Neutrophil (primary cell): ENCODE measurements around the gene BRF1.

Experiments
- H3K27ac ChIP-seq: fragments of 200-600 bp; sonication (generic); 2 replicates; pipeline ENCODE4 v1.5.1; 2016; ENCODE audit warnings: mild to moderate bottlenecking, moderate library complexity
- H3K27me3 ChIP-seq: fragments of 200-600 bp; sonication (generic); 2 replicates; pipeline ENCODE4 v1.6.0; 2016; ENCODE audit warnings: mild to moderate bottlenecking
- H3K36me3 ChIP-seq: fragments of 200-600 bp; sonication (generic); 2 replicates; pipeline ENCODE4 v1.5.1; 2017
- H3K4me1 ChIP-seq, 2 experiments: fragments of 200-600 bp in 1 of 2; sonication (generic) in 1 of 2; 1 replicate in 1 of 2; 2 replicates in 1 of 2; pipeline versions ENCODE4 v1.5.1 to v1.6.1; 2013 to 2016; ENCODE audit warnings: low read depth in 1 of 2, low read length in 1 of 2, mild to moderate bottlenecking in 1 of 2, moderate library complexity in 1 of 2; ENCODE audit not compliant: control insufficient read depth in 1 of 2, insufficient read depth in 1 of 2
- H3K4me3 ChIP-seq, 2 experiments: fragments of 200-600 bp in 1 of 2; sonication (generic) in 1 of 2; 1 replicate in 1 of 2; 2 replicates in 1 of 2; pipeline ENCODE4 v1.5.1; 2013 to 2016; ENCODE audit warnings: low read depth in 1 of 2, low read length in 1 of 2, mild to moderate bottlenecking in 1 of 2, moderate library complexity in 1 of 2
- H3K9me3 ChIP-seq: fragments of 200-600 bp; sonication (generic); 2 replicates; pipeline ENCODE4 v1.5.1; 2016
- TF ChIP-seq, protein P1 (sequence below): fragments of 200-600 bp; sonication (generic); IDR thresholded peaks from 2 replicates; pipeline ENCODE4 v1.5.1; 2016; ENCODE audit warnings: antibody characterized with exemption

Gene BRF1

DNA sequence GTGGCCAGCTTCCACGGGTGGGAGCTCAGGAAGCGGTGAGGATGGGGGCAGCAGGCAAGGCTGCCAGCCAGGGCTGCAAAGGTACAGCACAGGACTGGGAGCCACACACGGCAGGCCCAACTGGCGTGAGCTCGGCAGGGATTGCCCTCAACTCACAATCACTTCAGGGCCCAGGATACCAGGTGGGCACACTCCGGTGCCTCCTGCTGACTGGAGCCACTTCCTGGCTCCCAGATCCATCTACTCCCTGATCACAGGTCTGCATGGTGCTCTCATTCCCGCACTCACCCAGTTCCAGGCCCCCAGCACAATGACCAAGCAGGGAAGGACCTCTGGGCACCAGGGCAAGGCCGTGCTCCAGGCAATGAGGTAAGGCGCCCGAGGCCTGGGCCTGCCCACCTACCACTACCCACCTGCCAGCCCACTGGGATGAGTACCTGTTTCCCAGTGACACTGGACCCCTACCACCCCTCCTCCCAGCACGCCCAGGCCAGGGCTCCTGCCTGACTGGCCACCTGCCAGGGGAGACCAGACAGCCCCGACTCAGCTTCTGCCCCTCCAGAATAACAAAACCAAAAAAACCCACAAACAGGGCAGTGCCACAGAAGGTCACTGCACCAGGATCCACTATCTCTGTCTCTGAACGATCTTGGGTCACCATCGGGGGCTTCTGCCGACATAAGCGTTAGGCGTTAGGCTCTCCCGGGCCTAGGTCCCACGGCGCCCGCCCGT, 134.1 kb downstream of the BRF1 start:
- Histone ChIP-seq H3K4me3 (no peak overlapping the region), H3K36me3 (no peaks in the 10 kb centered on the region), H3K27me3 (peaks cover 72% of the 10 kb centered on the region), H3K9me3 (no peaks in the 10 kb centered on the region), H3K27ac (no peak overlapping the region), H3K4me1 (peaks cover 5% of the 10 kb centered on the region in 2 experiments)
- TF ChIP-seq, protein P1, sequence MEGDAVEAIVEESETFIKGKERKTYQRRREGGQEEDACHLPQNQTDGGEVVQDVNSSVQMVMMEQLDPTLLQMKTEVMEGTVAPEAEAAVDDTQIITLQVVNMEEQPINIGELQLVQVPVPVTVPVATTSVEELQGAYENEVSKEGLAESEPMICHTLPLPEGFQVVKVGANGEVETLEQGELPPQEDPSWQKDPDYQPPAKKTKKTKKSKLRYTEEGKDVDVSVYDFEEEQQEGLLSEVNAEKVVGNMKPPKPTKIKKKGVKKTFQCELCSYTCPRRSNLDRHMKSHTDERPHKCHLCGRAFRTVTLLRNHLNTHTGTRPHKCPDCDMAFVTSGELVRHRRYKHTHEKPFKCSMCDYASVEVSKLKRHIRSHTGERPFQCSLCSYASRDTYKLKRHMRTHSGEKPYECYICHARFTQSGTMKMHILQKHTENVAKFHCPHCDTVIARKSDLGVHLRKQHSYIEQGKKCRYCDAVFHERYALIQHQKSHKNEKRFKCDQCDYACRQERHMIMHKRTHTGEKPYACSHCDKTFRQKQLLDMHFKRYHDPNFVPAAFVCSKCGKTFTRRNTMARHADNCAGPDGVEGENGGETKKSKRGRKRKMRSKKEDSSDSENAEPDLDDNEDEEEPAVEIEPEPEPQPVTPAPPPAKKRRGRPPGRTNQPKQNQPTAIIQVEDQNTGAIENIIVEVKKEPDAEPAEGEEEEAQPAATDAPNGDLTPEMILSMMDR: no peak

DNA sequence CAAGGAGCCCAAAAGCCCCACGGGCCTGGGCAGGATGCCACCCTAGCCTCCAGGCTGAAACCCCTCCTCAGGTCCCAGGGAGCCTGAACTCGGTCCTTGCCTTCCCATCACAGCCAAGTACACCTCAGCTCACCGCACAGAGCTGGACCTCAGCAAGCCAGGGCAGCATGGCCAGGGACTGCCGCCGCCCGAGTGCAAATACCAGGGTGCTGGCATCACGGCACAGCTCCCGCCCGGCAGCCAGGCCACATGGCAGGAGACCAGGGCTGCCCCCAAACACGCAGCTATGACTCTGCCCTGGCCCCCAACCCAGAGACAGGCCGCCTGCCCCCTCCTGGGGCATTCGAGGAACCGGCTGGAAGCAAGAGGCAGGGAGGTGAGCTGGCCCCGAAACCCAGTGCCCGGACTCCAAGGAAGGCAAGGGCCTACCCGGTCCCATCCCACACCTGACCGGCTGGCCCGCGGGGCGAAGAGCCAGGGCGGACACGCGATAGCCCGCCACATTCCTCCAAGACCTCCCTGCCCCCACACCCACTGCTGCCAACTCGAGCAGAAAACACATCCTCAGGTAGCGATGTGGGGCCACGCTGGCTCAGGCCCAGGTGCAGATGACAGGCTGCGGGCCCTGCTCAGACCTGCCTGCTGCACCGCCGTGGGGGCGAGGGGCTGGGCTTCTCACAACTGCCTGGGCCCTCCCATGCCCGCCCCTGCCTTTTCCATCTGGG, 134.9 kb downstream of the BRF1 start:
- no peaks in the 10 kb centered on the region for H3K36me3 ChIP-seq
- peaks cover 5% of the 10 kb centered on the region in 2 experiments for H3K4me1 ChIP-seq
- TF ChIP-seq, protein P1: no peak
- no peak overlapping the region for H3K4me3 ChIP-seq
- H3K27me3 ChIP-seq: peaks cover 69% of the 10 kb centered on the region
- H3K9me3 ChIP-seq: no peaks in the 10 kb centered on the region
- no peak overlapping the region for H3K27ac ChIP-seq

DNA sequence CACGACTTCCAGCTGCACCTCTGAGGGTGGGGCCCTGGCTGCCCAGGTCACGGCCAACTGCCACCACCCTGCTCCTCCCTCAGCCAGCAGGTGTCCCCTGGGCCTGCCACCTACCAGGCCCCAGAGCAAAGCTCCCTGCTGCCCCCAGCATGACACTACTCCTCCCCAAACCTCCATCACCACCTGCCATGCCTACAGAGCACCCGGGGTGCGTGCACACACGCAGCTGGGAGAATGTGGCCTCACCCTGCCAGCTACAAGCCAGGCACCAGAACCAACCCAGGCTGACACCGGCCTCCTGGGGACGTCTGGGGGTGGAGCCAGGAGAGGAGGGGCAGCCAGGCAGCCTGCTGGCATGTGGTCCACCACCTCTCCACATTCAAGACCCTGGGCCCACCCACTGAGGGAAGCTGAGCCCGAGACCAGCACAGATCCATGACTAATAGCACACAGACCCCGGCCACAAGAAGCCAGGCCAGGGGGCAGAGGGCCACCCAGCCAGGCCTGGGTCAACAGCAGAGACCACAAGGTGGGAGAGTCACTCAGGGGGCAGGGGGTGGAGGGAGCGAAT, 135.6 kb downstream of the BRF1 start:
- Histone ChIP-seq H3K36me3 (no peaks in the 10 kb centered on the region), H3K27ac (no peak overlapping the region), H3K4me3 (no peak overlapping the region), H3K27me3 (peaks cover 65% of the 10 kb centered on the region), H3K9me3 (no peaks in the 10 kb centered on the region), H3K4me1 (peaks cover 5% of the 10 kb centered on the region in 2 experiments)
- TF ChIP-seq, protein P1: no peak

DNA sequence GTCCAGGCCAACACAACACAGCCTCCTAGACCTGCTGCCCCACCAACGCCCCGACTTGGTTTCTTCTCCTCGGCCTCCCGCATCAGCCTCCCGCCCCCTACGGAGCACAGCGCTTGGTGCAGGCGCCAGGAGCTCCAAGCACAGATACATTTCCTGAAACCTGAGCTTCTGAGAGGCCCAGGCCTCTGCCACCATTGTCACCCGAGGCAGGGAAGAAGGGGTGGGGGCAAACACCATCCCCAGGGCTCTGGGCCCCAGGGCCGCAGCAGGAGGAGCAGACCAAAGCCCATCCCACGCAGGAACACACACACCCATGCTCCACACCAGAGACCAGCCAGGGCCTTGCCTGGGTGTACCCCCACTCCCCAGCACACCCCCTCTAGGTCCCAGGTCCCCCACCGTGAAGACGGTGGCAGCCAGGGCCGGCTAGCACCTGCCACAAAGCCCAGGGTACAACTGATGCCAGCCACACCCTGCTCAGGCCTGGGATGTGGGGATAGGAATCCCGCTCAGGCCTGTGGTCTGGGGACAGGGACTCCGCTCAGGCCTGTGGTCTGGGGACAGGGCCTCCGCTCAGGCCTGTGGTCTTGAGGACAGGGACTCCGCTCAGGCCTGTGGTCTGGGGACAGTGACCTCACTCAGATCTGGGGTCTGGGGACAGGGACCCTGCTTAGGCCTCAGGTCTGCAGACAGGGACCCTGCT, 137.6 kb downstream of the BRF1 start:
- Histone ChIP-seq H3K27ac (no peak overlapping the region), H3K36me3 (no peaks in the 10 kb centered on the region), H3K4me1 (peaks cover 5% of the 10 kb centered on the region in 2 experiments)

DNA sequence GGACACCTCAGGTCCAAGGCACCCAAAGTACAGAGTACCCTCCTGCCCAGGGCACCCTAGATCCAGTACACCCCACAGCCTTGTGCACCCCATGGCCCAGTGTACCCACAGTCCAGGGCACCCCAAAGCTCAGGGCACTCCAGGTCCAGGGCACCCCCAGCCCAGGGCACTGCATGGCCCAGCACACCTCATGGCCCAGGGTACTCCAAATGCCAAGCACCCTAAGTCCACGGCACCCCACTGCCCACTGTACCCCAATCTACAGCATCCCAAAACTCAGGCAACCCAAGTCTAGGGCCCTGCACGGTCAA, 138.2 kb downstream of the BRF1 start:
- peaks cover 1 to 2% of the 10 kb centered on the region in 2 experiments for H3K4me1 ChIP-seq
- peaks cover 41% of the 10 kb centered on the region for H3K27me3 ChIP-seq
- H3K27ac ChIP-seq: no peak overlapping the region
- TF ChIP-seq, protein P1: no peak
- no peaks in the 10 kb centered on the region for H3K9me3 ChIP-seq
- H3K4me3 ChIP-seq: no peak overlapping the region
- H3K36me3 ChIP-seq: no peaks in the 10 kb centered on the region

More for the DNA sequence above, 137.6 kb downstream of the BRF1 start:
- Histone ChIP-seq H3K9me3 (no peaks in the 10 kb centered on the region), H3K27me3 (peaks cover 47% of the 10 kb centered on the region), H3K4me3 (no peak overlapping the region)
- TF ChIP-seq, protein P1: no peak
